22Rv1 (cell line): ENCODE measurements around the gene TMTC4.

ENCODE experiments used
- H3K27ac ChIP-seq: fragments of 450-650 bp; 2 replicates; pipeline ENCODE4 v1.5.1; 2017
- ZFX ChIP-seq: fragments of 450-650 bp; IDR thresholded peaks from 2 replicates; pipeline ENCODE4 v1.6.1; 2017; ENCODE audit warnings: antibody characterized with exemption, borderline replicate concordance
- TF ChIP-seq, protein P1 (sequence below): fragments of 450-650 bp; IDR thresholded peaks from 2 replicates; pipeline ENCODE4 v1.5.1; 2017; ENCODE audit warnings: mild to moderate bottlenecking

Gene TMTC4

GRCh38 chr13:100597253-100597652 lies 77.3 kb downstream of the TMTC4 start:
- H3K27ac ChIP-seq = no peak overlapping the region
- no peak for TF ChIP-seq ZFX
- TF ChIP-seq, protein P1, sequence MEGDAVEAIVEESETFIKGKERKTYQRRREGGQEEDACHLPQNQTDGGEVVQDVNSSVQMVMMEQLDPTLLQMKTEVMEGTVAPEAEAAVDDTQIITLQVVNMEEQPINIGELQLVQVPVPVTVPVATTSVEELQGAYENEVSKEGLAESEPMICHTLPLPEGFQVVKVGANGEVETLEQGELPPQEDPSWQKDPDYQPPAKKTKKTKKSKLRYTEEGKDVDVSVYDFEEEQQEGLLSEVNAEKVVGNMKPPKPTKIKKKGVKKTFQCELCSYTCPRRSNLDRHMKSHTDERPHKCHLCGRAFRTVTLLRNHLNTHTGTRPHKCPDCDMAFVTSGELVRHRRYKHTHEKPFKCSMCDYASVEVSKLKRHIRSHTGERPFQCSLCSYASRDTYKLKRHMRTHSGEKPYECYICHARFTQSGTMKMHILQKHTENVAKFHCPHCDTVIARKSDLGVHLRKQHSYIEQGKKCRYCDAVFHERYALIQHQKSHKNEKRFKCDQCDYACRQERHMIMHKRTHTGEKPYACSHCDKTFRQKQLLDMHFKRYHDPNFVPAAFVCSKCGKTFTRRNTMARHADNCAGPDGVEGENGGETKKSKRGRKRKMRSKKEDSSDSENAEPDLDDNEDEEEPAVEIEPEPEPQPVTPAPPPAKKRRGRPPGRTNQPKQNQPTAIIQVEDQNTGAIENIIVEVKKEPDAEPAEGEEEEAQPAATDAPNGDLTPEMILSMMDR = no peak

GRCh38 chr13:100596516-100596915 lies 78.1 kb downstream of the TMTC4 start:
- no peak for TF ChIP-seq ZFX
- TF ChIP-seq, protein P1 = no peak

DNA sequence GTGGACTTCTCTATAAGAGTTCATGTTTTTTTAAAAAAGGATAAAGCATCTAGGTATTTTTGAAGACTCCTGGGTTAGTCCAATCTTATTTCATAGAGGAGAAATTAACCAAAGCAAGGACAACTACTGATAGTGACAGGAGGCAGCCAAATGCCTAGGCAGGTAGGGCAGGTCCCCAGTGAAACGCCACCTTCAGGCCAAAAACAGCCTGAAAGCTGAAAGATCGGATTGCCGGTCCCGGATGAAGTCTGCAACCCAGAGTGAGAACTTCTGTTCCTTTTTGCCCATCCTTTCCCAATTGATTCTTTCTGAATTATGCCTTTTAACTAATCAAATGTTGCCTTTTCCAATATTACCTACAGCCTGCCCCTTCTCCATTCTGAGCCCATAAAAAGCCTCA lies 79.9 kb downstream of the TMTC4 start:
- TF ChIP-seq, protein P1 = peak; percentile 64
- TF ChIP-seq ZFX = no peak
- H3K27ac ChIP-seq = no peak overlapping the region

More at GRCh38 chr13:100596516-100596915, 78.1 kb downstream of the TMTC4 start:
- H3K27ac ChIP-seq = no peak overlapping the region

GRCh38 chr13:100594255-100594654 lies 80.3 kb downstream of the TMTC4 start:
- H3K27ac ChIP-seq = no peak overlapping the region
- no peak for TF ChIP-seq ZFX
- TF ChIP-seq, protein P1 = no peak

- no peak overlapping the region for H3K27ac ChIP-seq
- no peak for TF ChIP-seq ZFX
- TF ChIP-seq, protein P1 = no peak
Observed at GRCh38 chr13:100589178-100589725, 85.3 kb downstream of the TMTC4 start.

DNA sequence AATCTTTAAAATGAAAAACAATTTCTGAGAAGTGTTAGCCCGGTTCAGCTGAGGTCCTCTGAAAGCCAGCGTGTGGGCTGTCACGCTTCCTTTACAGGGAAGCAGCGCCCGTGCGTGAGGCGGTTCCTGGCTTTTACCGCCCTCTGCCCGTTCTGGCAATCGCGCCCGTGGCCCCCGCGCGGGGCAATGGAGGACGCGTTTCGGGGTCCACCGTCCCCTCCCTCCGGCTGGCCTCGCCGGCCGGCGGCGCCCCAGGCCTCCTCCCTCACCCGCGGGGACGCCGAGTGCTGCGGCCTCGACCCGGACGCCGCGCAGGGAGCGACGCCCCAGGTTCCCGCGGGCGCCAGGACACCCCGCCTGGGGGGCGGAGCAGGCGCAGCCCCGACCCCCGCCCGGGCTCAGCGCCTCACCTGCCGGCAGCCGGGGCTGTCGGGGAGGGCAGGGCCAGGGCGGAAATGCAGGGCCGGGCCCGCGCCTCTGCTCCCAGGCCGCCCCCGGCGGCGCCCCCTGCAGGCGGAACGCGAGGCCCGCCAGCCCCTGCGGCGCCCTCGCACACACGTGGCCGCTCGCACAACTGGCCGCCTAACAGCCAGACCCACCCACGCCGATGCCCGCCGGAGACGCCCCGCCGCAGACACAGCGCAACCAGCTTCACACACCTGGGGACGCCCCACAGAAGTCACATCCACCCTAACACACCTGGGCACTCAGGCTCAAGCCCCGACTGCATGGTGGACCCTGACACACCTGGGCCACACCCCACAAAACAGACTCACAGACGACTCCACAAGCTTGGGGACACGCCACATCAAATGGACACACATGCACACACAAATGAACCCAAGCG lies 86.0 kb downstream of the TMTC4 start, which contains the start of gene GGACT:
Gene GGACT, minus strand, starts transcription at position 459 of the 847 bp plus-strand sequence. CDS start 56,198 bp downstream, outside the sequence.
- H3K27ac ChIP-seq = peak within 1 kb of the TSS; percentile 66
- TF ChIP-seq, protein P1 = peak; percentile 94
- TF ChIP-seq ZFX = no peak

GRCh38 chr13:100584896-100585295 lies 89.7 kb downstream of the TMTC4 start:
- no peak for TF ChIP-seq ZFX
- TF ChIP-seq, protein P1 = no peak
- H3K27ac ChIP-seq = no peak overlapping the region
